ENCODE results near the gene GCN1.

DNA sequence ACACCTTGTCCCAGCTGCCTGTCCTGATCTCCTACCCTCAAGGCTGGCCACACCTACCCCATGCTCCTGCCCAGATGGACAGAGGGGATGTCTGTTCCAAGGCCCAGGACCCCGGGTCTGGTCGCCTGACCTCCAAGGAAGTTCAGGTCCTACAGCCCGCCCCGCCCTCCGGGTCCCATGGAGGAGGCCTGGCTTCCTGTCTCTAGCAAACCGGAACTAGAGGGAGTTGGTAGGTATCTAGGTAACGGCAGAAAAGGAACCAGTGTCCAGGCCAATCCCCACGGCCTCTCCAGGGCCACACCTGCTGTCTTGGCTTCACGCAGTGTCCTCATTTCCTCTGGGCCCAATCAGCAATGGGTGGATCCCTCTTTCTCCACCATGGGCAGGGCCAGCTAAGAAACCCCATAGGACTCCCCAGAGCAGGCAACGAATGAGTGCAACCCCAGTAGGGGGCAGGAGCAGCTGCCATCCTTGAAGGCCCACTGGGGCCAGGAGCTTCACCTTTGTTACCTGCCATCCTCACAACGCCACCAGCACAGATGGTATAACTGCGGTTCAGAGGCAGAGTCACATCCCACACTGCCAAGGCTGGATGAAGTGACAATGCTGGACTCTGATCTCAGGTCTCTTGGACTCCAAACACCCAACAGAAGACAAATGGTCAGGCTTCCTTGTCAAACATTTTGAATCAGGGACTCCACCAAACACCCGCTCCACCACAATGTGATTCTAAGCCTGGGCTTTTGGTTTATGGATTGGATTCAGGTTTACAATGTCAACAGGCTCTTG, 31.5 kb upstream of the GCN1 start:
- TF ChIP-seq, protein P1, sequence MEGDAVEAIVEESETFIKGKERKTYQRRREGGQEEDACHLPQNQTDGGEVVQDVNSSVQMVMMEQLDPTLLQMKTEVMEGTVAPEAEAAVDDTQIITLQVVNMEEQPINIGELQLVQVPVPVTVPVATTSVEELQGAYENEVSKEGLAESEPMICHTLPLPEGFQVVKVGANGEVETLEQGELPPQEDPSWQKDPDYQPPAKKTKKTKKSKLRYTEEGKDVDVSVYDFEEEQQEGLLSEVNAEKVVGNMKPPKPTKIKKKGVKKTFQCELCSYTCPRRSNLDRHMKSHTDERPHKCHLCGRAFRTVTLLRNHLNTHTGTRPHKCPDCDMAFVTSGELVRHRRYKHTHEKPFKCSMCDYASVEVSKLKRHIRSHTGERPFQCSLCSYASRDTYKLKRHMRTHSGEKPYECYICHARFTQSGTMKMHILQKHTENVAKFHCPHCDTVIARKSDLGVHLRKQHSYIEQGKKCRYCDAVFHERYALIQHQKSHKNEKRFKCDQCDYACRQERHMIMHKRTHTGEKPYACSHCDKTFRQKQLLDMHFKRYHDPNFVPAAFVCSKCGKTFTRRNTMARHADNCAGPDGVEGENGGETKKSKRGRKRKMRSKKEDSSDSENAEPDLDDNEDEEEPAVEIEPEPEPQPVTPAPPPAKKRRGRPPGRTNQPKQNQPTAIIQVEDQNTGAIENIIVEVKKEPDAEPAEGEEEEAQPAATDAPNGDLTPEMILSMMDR (IDR thresholded peaks at IDR 0.05; ENCODE audit: low read depth, low read length), result peak; percentile 16
- TF ChIP-seq POLR2A (IDR thresholded peaks at IDR 0.05; ENCODE audit: extremely low read depth, insufficient read length) (no peak), MYC (IDR thresholded peaks at IDR 0.05; ENCODE audit: low read depth, low read length) (no peak)
- TF ChIP-seq, protein P2, sequence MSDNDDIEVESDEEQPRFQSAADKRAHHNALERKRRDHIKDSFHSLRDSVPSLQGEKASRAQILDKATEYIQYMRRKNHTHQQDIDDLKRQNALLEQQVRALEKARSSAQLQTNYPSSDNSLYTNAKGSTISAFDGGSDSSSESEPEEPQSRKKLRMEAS (IDR thresholded peaks at IDR 0.05; ENCODE audit: low read depth, low read length), result no peak

All from NB4 (cell line).